GM20000 (cell line): ENCODE measurements around the gene AMDHD2.

Experiments used
- DNase-seq: peaks from one replicate; pipeline ENCODE4 v3.0.0; 2012; ENCODE audit warnings: low spot score
- TF ChIP-seq, protein P1 (sequence below): IDR thresholded peaks from 2 replicates; pipeline ENCODE4 v1.5.1; 2012; ENCODE audit warnings: mild to moderate bottlenecking, control low read depth; ENCODE audit errors: extremely low read depth, missing control alignments

The AMDHD2 gene

DNA sequence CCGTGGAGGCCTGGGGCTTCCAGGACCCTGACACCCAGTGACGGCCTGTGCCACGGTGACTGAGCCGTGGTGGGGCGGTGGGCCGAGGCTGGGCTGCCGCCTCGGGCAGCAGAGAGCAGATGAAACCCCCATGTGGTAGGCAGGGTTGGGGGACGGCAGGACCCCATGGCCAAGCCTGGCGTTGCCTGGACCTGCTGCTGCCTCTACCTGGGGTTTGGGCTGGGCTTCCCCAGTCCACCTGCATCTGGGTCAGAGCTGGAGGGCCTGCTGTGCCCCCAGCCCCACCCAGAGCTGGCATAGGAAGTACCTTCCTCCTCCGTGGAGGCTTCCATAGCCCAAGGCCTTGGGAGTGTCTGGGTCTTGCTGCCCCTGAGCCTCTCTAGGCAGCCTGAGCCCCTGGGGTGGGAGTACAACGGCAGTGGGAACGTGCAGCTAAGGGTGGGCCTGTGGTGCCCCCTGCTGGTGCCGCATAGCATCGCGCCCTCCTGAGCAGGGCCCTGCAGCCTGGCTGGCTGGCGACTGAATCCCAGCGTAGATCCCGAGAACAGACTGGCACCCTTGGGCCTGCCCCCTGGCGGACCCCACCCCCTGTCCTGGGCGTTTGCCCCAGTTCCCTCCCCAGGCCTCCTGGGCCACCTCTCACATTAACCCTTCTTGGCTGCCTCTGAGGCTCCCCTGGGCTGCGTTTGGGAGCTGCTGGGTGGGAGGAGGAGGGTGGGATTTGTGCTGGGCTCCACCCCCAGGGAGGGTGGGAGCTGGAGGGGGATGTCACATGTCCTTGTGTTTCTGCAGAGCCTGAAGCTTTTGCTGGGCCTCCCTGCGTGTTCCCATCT lies 19.0 kb upstream of the AMDHD2 start:
- TF ChIP-seq, protein P1, sequence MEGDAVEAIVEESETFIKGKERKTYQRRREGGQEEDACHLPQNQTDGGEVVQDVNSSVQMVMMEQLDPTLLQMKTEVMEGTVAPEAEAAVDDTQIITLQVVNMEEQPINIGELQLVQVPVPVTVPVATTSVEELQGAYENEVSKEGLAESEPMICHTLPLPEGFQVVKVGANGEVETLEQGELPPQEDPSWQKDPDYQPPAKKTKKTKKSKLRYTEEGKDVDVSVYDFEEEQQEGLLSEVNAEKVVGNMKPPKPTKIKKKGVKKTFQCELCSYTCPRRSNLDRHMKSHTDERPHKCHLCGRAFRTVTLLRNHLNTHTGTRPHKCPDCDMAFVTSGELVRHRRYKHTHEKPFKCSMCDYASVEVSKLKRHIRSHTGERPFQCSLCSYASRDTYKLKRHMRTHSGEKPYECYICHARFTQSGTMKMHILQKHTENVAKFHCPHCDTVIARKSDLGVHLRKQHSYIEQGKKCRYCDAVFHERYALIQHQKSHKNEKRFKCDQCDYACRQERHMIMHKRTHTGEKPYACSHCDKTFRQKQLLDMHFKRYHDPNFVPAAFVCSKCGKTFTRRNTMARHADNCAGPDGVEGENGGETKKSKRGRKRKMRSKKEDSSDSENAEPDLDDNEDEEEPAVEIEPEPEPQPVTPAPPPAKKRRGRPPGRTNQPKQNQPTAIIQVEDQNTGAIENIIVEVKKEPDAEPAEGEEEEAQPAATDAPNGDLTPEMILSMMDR, result peak; percentile 96
- peak; percentile 89 for DNase-seq

DNA sequence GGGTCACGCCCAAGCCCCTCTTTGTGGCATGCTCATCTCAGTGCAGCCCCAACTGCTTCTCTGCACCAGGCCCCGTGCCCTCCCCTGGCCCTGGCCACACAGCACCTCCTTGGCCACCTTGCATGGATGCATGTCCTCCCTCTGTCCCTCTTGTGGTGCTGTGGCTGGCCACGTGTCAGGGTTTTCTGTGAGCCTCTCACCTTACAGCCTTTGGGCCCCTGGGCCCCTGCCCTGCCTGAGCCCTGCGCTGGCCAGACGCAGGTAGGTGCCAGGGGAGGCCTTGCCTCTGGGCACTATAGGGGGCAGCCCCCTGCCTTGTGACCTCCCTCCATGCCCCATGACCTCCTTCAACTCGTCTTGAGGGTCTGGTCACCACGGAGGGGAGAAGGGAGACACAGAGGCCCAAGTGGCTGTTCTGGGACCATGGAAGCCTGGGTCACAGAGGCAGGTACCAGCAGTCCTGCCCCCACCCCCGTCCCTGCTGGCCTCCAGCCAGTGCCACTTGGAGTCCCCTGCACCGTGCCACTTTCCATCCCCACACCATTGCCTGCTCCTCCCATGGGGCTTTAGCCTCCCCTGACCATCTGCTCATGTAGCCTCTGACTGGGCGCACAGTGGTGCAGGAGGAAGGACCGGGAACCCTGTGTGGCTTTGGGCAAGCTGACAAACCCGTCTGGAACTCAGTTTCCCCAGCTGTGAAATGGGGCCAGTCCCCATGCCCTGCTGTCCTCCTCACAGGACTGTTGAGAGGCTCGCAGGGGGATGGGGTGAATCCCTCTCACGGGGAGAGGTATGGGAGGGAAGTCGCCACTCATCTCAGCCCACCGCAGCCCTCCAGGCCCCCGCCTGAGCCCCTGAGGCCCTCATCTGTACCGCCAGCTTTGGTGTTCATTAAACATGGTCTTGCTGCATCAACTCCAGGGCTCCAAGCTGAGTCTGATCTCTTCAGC lies 17.9 kb upstream of the AMDHD2 start:
- TF ChIP-seq, protein P1, result no peak
- DNase-seq, result no peak

- no peak for DNase-seq
- TF ChIP-seq, protein P1, result no peak
Measured at GRCh38 chr16:2505695-2506094, 14.5 kb upstream of the AMDHD2 start.

DNA sequence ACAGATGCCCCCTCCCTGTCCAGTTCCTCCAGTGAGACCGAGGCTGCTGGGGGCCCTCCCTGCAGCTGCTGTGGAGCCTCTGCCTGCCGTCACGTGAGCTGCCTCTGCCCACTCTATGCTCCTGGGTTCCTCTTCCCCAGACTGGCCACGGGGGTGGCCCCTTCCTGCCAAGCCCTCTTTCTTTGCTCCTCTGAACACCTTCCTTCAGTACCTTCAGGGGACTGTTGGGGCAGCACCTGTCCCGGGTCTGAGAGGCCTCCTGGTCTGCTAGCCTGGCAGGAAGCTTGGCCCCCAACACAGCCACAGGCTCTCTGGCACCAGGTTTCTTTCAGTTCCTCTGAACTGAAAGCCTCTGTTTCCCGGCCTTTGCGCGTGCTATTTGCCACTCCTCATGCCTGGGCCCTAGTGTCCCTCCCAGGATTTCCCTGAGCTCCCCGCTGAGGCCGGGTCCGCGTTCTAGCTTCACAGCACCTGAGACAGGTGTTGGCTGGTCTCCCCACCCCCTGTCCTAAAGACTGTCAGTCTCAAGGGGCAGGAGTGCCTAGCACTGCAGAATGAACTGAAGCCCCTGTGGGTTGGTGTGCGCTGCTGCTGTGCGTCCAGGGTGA lies 13.0 kb upstream of the AMDHD2 start:
- peak; percentile 75 for DNase-seq
- TF ChIP-seq, protein P1, result no peak

DNA sequence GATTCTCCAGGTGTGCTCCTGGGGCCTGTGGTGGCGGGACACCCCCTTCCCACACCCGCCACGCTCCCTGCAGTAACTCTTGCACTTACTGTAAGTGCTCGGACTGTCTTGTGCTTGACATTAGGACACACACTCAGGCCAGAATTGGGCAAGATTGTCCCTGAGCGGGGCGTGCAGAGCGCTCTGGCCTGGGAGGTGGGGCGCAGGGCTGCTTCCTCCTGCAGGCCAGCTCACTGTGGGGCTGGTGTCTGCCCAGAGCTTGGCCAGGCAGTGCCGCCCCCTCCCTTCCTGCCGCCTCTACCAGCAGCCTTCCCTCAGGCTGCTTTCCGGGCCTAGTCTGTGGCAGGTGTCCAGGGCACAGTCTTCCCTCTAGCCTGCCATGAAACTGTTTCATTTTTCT lies 12.5 kb upstream of the AMDHD2 start:
- TF ChIP-seq, protein P1, result no peak
- no peak for DNase-seq

- TF ChIP-seq, protein P1, result no peak
- DNase-seq, result no peak
Measured at GRCh38 chr16:2508722-2509400, 11.3 kb upstream of the AMDHD2 start.
